ENCODE measurements around the gene LRP1B.

GRCh38 chr2:140603416-140603815 is 1527.4 kb downstream of the LRP1B start:
- TF ChIP-seq, protein P1, sequence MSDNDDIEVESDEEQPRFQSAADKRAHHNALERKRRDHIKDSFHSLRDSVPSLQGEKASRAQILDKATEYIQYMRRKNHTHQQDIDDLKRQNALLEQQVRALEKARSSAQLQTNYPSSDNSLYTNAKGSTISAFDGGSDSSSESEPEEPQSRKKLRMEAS (IDR thresholded peaks at IDR 0.05), result no peak
- TF ChIP-seq EGR1 (IDR thresholded peaks at IDR 0.05; ENCODE audit: low read depth in 2 of 2), result no peak
- TF ChIP-seq CTCF (IDR thresholded peaks at IDR 0.05; ENCODE audit: low read depth, low read length, missing input control), result no peak
- TF ChIP-seq SP1 (IDR thresholded peaks at IDR 0.05), result no peak
- no peak for TF ChIP-seq RAD21 (IDR thresholded peaks at IDR 0.05)
- TF ChIP-seq JUND (IDR thresholded peaks at IDR 0.05), result no peak
- TF ChIP-seq YY1 (IDR thresholded peaks at IDR 0.05), result no peak
- TF ChIP-seq TAF1 (conservative IDR thresholded peaks at IDR 0.05), result no peak
- TF ChIP-seq REST (IDR thresholded peaks at IDR 0.05), result no peak
- TF ChIP-seq ATF3 (IDR thresholded peaks at IDR 0.05), result no peak
- TF ChIP-seq, protein P2, sequence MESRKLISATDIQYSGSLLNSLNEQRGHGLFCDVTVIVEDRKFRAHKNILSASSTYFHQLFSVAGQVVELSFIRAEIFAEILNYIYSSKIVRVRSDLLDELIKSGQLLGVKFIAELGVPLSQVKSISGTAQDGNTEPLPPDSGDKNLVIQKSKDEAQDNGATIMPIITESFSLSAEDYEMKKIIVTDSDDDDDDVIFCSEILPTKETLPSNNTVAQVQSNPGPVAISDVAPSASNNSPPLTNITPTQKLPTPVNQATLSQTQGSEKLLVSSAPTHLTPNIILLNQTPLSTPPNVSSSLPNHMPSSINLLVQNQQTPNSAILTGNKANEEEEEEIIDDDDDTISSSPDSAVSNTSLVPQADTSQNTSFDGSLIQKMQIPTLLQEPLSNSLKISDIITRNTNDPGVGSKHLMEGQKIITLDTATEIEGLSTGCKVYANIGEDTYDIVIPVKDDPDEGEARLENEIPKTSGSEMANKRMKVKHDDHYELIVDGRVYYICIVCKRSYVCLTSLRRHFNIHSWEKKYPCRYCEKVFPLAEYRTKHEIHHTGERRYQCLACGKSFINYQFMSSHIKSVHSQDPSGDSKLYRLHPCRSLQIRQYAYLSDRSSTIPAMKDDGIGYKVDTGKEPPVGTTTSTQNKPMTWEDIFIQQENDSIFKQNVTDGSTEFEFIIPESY (IDR thresholded peaks at IDR 0.05), result no peak
- no peak for TF ChIP-seq RXRA (IDR thresholded peaks at IDR 0.05)
- no peak for TF ChIP-seq GABPA (IDR thresholded peaks at IDR 0.05 in 1 of 2, conservative IDR thresholded peaks at IDR 0.05 in 1 of 2)
